KOPT-K1 (cell line): ENCODE results near the gene CNST.

ENCODE experiments used
- H3K27ac ChIP-seq: fragments of 200-600 bp; sonication (generic); 2 replicates; pipeline ENCODE4 v1.5.1; 2016; ENCODE audit warnings: antibody characterized with exemption, mild to moderate bottlenecking, low read depth, low read length; ENCODE audit not compliant: poor library complexity, severe bottlenecking
- H3K36me3 ChIP-seq: fragments of 200-600 bp; sonication (generic); 2 replicates; pipeline ENCODE4 v1.5.1; 2017; ENCODE audit warnings: antibody characterized with exemption, mild to moderate bottlenecking, low read length, moderate library complexity; ENCODE audit not compliant: insufficient read depth
- H3K9me3 ChIP-seq: fragments of 200-600 bp; sonication (generic); 2 replicates; pipeline ENCODE4 v1.5.1; 2017; ENCODE audit warnings: antibody characterized with exemption, low read length, mild to moderate bottlenecking; ENCODE audit not compliant: insufficient read depth, poor library complexity, severe bottlenecking

The CNST gene

DNA sequence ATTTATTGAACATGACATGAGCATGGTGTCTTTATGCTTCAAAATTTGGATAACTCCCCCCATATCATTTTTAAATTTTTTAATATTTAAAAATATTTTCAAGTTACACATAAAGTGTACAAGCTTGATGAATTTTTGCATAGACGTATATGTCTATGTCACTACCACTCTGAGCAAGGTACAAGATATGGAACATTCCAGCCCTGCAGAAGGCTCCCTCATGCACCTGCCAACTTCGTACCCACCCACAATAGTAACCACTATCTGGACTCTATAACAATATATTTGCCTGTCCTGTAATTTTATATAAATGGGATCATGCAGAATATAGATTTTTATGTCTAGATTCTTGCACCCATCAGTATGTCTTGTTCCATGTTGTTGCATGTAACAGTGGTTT is 74.5 kb downstream of the CNST start:
- no peak overlapping the region for H3K27ac ChIP-seq
- H3K36me3 ChIP-seq: peaks cover 60% of the 10 kb centered on the region
- H3K9me3 ChIP-seq: no peaks in the 10 kb centered on the region

DNA sequence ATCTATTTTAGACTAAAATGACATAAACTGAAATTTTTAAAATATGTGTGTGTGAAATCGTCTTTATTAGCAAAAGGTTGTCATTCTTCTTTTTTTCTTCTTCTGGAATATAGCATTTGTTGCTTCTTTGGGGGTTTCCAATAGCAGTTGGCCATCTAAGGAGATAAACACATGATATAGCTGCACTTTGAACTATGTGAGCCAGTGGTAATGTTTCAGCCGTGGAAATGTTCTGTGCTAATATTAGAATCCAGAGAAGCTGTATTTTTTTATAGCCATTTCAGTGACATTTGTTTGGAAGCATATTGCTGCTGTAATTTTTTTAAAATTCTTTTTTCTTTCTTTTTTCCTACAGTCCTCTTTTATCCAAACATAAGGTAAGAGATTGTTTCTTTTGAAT is 75.1 kb downstream of the CNST start:
- Histone ChIP-seq H3K27ac (no peak overlapping the region), H3K9me3 (no peaks in the 10 kb centered on the region), H3K36me3 (peaks cover 64% of the 10 kb centered on the region)

DNA sequence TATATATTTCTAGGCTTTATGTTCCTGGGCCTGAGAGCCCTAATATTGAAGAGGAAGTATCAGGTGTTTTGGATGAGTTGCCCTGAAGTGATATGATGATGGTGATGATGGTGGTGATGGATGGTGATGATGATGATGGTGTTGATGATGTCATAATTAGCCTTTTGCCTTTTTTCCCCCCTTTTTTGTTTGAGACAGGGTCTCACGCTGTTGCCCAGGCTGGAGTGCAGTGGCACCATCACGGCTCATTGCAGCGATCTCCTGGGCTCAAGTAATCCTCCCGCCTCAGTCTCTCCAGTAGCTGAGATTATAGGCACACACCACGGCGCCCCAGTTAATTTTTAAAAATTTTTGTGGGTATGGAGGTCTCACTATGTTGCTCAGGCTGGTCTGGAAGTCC is 76.5 kb downstream of the CNST start:
- Histone ChIP-seq H3K27ac (no peak overlapping the region), H3K9me3 (no peaks in the 10 kb centered on the region), H3K36me3 (peaks cover 62% of the 10 kb centered on the region)

DNA sequence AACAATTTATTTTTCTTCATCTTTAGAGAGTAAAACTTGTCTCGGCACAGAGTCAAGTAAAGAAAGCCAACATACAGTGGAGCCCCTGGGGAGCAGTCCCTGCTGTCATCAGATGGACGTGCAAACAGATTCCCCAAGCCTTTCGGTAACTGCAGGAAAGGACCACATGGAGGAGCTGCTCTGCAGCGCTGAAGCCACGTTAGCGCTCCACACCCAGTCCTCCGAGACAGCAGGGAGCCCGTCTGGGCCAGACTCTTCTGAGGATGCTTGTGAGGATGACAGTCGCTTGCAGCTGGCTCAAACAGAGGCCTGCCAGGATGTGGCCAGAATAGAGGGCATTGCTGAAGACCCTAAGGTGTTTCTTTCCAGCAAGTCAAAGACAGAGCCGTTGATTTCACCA is 80.9 kb downstream of the CNST start:
- H3K9me3 ChIP-seq: no peaks in the 10 kb centered on the region
- peaks cover 82% of the 10 kb centered on the region for H3K36me3 ChIP-seq
- no peak overlapping the region for H3K27ac ChIP-seq

DNA sequence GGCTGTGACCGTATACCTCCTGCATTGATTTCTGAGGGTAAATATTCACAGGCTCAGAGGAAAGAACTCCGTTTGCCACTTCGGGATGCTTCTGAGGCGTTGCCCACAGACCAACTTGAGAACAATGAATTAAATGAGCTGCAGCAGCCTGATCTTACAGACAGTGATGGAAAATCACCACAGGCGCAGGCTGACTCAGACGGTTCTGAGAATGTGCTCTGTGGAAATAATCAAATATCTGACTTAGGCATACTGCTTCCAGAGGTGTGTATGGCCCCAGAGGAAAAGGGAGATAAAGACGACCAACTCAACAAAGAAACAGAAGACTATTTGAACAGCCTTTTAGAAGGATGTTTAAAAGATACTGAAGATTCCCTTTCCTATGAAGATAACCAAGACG is 81.3 kb downstream of the CNST start:
- Histone ChIP-seq H3K27ac (no peak overlapping the region), H3K36me3 (peaks cover 80% of the 10 kb centered on the region), H3K9me3 (no peaks in the 10 kb centered on the region)

DNA sequence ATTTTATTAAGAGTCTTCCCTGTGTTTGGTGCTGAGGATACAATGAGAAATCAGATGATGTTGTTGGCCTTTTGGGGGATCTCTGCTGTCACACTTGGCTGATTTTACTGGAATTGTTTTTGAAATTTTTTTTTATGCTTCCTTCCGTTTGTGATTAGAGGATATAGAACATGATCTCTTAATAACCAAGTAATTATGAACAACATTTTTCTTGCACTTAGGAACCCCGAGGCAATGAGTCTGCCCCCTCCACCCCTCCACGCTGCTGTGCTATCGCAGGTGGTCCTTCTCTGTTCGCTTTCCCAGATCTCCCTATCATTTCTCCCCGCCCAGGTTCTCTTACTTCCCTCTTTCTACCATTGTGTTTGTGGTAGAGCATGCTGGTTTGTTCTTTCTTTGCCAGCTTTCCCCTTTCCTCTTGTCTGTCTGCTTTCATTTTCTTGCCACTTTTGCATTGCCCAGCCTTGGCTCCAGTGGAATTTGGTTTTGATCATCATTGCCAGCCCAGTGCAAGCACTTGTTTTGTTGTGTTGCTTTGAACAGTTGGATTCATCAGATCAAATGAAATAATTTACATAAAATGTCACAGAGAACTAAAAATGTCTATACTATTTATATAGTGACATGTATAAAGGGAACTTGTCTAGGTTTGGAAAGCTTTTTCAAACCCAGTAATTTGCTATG is 84.9 kb downstream of the CNST start:
- Histone ChIP-seq H3K36me3 (peaks cover 73% of the 10 kb centered on the region), H3K27ac (no peak overlapping the region), H3K9me3 (no peaks in the 10 kb centered on the region)

DNA sequence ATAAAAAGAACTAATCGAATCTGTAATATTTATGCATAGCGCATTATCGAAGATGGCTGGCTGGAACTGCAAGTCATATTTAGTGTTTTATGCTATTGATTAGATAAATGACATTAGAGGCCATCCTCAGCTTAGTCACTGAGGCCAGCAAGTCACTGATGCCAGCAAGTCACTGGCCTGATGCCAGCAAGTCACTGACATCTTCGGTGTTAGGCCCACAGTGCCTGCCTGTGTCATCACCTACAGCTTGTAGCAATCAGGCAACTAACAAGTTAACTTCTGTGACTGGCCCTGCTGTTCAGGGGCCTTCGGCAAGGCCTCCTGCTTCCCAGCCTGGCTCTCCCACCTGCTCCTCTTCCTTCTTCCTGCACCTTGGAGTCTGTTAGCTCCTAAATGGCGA is 92.3 kb downstream of the CNST start:
- H3K36me3 ChIP-seq: peaks cover 57% of the 10 kb centered on the region

DNA sequence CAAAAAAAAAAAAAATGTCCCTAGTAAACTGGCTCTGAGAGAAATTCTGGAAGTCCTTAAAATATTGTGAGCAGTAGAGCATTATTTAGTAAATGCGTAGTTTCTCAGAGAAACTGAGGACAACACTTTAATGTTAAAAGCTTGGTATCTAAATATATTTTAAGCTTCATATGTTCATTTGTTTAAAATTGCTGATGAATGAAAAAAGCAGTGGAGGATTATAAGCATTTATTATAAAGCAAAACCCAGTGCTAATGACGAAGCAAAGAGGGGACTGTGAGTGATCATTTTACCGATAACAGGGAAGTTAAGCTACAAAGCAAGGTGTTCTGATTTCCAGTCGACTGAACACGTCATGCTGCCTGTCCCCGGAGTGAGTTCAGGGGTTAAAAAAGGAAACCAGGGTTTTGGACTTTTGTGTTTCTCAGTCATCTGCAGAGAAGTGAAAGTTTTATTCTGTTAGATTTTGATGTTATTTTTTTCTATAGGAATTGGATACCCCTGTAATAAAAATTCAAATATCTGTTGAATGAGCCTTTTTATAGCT is 93.4 kb downstream of the CNST start:
- H3K36me3 ChIP-seq: peaks cover 46% of the 10 kb centered on the region
- no peaks in the 10 kb centered on the region for H3K9me3 ChIP-seq

More for the DNA sequence above, 92.3 kb downstream of the CNST start:
- no peaks in the 10 kb centered on the region for H3K9me3 ChIP-seq
- no peak overlapping the region for H3K27ac ChIP-seq

DNA sequence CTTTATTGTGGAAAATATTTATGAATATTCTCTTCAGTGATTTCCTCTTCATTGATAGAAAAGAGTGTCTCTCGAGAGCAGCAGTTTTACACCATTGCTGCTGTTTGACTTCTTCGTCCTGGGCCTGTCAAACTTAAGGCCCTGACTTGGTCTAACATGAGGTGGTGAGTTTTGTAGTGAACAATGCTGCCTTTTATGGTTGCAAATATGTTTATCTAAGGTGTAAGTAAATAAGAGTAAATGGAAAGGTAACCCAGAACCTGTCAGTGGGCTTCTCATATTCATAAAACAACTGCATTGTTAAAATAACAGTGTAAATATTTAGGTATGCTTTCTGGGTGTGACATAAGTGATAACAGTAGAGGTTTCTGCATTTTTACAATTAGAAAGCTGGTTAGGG is 95.2 kb downstream of the CNST start:
- no peaks in the 10 kb centered on the region for H3K9me3 ChIP-seq
- H3K27ac ChIP-seq: no peak overlapping the region
- H3K36me3 ChIP-seq: peaks cover 54% of the 10 kb centered on the region

More for the DNA sequence above, 93.4 kb downstream of the CNST start:
- H3K27ac ChIP-seq: no peak overlapping the region

DNA sequence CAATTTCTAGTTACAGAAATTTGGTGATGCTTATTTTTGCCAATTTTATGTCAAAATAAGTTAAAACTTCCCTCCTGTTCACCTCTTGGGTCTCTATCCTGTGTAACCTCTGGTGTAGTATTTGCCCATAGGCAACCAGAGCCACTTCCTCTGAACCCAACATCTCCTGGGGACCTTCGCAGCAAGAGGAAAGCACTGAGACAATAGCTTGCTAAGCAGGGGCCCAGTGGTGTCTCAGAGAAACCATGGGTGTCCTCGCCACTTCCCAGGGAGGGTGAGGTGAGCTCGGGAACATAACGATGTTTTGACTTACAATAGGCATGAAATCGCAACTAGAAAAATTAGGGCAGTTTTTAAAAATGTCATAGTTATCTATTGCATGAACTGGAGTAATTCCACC is 101.5 kb downstream of the CNST start:
- Histone ChIP-seq H3K36me3 (peaks cover 37% of the 10 kb centered on the region), H3K9me3 (no peaks in the 10 kb centered on the region), H3K27ac (no peak overlapping the region)

DNA sequence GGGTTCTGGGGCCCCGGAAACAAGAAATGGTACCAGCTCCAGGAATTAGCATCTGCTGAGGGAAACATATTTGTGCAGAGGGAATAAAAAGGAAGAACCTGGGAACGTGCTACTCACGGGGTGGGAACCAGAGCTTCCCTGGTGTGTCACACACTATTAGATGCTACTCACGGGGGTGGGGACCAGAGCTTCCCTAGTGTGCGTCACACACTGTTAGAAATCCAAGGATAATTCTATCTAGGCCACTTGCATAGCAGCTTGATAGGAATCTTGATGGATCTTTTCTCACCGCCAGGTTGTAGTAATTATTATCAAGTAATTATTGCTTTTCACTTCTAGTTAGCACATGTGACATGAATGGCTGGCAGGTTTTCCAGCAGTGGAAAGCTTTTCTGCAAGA is 103.4 kb downstream of the CNST start:
- Histone ChIP-seq H3K9me3 (no peaks in the 10 kb centered on the region), H3K36me3 (peaks cover 37% of the 10 kb centered on the region)

DNA sequence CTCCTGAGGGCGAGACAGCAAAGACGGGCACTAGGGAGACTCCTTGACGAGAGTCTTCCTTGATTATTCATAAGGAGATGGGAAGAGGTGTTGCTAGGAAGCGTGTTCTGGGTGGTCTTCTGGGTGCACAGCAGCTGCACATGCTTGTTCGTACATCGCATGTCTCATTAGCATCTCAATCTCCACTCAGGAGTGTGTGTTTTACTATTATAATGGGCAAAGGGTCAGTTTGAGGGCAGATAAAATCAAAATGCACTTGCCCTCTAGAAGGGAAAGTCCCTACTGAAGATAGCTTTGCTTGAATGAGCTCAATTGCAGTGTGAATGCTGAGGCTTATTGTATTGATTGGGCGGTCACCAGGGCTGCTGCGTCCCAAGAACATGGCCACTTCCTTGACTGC is 107.8 kb downstream of the CNST start:
- H3K27ac ChIP-seq: no peak overlapping the region
- H3K9me3 ChIP-seq: no peaks in the 10 kb centered on the region
- H3K36me3 ChIP-seq: peaks cover 7% of the 10 kb centered on the region; the same call in 1 of the 2 replicates

More for the DNA sequence above, 103.4 kb downstream of the CNST start:
- H3K27ac ChIP-seq: no peak overlapping the region

DNA sequence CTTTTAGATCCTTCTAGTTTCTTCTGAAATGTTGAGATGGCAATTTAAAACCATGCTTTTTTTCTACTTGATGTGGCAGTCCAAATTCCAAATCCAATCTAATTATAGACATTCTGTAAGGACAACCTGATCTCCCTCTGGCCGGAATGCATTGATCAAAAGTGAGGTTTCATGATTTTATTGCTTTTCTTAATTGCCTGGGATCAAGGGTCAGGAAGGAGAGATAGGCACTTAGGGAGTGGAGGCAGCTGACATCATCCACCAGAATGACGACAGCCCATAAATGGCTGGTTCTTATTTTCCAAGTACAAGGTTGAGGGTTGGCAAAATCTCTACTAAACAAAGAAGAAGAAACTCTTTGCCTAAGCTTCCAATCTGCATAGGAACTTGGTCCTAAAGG is 111.6 kb downstream of the CNST start:
- no peaks in the 10 kb centered on the region for H3K9me3 ChIP-seq
- H3K27ac ChIP-seq: no peak overlapping the region
- H3K36me3 ChIP-seq: no peaks in the 10 kb centered on the region

DNA sequence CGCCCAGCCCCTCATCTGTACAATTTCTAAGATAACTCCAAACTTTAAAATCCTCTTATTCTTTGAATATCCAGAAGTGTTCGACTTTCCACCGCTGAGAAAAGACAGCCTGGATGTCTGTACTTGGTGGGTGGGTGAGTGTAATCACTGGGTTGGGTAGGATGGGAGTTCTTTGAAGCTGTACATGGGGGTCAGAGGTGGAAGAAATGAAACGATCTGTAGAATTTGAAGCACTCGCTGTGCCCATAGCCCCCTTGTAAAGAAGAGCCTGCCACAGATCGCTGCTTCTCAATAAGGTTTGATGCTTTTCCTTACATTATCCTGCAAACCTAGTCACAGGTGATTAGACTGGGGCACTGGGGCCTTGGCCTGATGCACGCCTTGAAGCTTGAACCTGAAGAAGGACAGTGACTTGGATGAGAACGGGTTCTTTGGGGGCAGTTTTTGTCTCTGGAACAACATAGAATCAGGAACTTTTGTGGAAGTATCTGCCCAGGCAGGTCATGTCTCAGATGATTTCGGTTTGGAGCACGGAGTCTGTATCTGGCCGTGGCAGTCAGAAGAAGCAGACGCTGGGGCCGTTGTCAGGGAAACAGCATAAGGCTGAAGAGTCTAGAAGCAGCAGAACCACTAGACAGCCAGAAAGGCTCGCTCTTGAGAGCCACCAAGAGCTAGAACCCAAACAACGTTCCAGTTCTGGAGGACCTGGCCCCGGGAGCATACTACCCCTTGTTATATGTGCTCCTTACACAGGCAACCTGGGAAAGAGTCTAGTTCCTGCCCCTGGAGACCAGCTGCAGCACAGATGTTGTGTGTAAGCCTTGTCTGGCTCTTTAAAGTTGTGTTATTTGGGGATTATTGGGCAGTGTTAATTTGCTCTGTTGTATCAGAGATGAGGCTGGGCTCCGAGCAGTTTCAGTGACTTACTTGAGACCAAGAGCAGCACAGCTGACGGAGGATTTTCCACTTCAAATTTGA is 112.8 kb downstream of the CNST start:
- no peaks in the 10 kb centered on the region for H3K9me3 ChIP-seq
- H3K27ac ChIP-seq: no peak overlapping the region
- no peaks in the 10 kb centered on the region for H3K36me3 ChIP-seq

DNA sequence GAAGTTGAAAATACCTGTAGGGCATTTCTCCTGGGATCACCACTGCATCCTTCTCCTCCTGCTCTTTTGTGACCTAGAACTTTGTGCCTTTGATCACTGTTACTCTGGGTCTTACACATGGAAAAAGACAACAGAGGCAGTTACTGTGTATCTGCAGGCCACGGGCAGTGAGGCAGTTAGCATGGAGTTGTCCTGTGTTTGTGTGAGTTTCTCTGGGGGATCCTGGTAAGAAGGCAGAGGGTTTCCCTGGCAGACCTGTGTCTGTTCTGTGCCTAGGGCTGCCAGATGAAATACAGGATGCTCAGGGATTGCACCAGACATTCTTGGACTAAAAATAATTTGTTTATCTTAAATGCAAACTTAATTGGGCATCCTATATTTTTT is 113.5 kb downstream of the CNST start:
- Histone ChIP-seq H3K27ac (no peak overlapping the region), H3K9me3 (no peaks in the 10 kb centered on the region), H3K36me3 (no peaks in the 10 kb centered on the region)
